ENCODE results near the gene KRT81.
"Not testable (repeated sequence)": the region's sequence is repeated elsewhere in the genome, so short reads cannot be mapped to it uniquely, and the experiment has no call there.

Gene KRT81

DNA sequence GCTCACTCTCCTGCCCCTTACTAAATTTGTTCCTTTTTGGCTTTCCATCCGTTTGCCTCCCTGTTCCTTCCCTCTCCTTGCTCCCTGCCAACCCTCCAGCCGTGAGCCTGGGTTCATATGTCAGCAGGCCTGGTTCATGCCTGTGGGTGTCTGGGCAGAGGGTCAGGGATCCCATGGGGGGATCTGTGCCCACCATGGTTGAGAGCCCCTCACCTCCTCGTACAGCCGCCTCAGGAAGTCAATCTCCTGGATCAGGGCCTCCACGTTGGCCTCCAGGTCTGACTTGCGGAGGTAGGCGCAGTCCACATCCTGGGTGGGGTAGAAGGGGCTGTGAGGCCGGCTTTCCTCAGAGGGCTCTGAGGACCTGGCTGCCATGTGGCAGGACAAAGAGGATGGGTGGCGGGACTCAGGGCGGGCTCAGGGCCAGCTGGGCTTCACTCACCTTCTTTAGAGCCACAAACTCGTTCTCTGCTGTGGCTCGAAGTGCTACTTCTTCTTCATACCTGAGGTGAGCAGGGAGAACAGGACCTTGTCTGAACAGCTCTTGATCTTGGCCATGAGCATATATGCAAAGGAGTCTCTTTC is 26.2 kb upstream of the KRT81 start:
- DNase-seq (ENCODE audit: low read depth), result no peak

DNA sequence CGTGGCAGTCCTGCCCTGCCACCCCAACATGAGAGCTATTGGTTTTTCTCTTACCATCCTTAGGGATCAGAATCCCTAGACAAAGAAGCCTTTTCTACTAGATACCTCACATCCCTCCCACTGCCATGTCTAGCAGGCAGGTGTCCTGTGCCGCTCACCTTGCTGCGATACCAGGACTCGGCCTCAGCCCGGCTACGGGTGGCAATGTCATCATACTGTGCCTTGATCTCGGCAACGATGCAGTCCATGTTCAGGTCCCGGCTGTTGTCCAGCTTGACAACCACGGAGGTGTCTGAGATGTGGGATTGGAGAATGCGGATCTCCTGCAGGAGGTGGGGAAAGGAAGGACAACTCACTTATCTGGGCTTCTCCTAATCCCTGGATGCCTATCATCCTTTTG is 25.4 kb upstream of the KRT81 start:
- no peak for DNase-seq (ENCODE audit: low read depth)

DNA sequence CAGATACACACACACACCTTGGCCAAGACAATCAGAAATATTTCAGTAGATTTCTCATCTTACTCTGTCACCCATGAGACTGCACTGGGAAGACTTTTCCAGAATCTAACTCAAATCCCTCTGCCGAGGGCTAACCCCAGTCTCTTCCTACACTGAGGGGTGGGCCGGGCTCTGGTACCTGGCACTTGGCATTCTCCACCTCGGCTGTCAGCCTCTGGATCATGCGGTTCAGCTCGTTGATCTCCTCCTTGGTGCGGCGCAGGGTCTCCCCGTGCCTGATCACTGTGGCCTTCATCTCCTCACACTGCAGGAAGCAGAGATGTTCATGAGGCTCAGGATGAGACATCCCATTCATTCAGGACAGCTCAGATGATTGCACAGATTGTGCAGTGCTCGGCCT is 25.0 kb upstream of the KRT81 start:
- no peak for DNase-seq (ENCODE audit: low read depth)

DNA sequence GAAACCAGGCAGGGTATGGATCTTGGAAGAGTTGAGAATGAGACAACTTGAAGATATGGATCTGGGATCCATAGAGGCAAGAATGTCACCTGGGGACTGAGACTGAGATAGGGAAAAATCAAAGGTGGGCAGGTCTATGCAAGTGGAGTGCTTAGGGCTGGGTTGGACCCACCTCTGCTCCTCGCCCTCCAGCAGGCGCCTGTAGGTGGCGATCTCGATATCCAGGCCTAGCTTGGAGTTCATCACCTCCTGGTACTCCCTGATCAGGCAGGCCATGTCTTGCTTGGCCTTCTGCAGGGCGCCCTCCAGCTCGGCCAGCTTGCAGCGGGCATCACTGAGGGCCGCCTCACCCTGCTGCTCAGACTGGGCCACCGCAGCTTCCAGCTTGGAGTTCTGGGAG is 24.4 kb upstream of the KRT81 start:
- DNase-seq (ENCODE audit: low read depth), result not testable (repeated sequence)

DNA sequence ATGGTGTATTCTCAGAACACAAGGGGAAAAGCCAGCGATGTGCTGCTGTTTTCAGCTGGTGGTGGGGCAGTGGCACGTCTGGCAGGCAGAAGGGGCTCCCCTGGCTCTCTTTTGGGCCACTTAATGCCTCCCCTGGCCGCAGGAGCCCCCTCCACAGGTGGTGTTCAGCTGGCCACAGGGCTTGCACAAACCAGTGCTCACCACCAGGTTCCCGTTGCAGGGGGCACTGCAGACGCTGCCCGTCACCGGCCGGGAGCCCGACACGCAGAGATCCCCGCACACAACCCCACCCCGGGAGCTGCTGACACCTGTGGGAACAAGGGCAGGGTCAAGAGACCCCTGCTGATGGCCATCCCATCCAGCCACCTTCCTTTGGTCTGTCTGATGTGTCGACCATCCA is 23.2 kb upstream of the KRT81 start:
- no peak for DNase-seq (ENCODE audit: low read depth)

DNA sequence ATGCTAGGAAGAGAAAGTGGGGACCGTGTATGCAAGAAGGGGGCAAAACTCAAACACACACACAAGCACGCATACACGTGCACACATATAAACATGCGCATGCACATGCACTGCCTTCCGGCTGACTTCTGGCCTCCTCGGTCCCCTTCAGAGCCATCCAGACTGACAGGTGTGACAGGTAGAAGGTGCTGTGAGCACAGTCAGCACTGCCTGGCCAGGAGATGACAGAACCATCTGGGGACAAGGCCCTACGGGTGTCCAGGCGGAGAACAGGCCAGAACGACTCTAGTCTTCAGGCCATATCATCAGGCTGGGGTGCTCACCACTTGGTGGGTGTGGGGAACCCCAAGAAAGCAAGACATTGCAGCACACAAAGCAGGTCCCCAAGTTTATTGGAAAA is 22.6 kb upstream of the KRT81 start:
- DNase-seq (ENCODE audit: low read depth), result no peak

DNA sequence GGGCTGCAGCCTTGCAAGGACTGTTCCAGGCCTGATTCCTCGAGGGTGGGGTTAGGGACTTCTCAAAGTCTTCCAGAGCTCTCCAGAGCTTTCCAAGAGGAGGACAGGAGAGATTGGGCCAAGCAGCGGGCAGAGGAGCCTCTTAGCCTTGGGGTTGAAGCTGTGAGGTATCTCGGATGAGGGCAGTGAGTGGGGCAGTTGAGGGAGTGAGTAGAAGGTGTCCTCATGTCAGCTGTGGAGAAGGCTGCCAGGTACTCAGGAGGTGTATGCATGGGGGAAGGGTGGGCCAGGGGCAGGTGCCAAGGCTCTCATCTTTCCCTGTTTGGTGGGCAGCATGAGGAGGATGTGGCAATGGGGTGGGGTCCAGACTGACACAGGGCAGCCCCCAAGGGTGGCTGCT is 22.1 kb upstream of the KRT81 start:
- no peak for DNase-seq (ENCODE audit: low read depth)

DNA sequence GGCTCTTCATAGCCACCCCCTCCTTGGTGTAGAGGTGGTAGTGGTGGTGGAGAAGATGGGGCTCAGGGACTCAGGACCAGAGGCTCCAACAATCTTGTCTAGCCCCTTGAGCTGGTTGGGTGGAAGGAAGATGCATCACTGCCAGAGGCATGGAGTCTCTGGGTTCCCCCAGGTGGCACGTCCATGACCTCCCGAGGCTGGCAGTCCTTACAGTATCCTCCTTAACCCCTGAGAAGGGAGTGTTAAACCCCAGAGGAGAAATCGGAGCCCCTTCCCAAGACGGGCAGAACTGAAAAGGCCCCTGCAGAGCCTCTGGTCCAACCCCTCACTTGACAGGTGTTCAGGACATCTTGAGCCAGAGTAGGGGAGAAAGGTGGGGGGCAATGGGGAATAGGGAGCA is 20.8 kb upstream of the KRT81 start:
- no peak for DNase-seq (ENCODE audit: low read depth)

DNA sequence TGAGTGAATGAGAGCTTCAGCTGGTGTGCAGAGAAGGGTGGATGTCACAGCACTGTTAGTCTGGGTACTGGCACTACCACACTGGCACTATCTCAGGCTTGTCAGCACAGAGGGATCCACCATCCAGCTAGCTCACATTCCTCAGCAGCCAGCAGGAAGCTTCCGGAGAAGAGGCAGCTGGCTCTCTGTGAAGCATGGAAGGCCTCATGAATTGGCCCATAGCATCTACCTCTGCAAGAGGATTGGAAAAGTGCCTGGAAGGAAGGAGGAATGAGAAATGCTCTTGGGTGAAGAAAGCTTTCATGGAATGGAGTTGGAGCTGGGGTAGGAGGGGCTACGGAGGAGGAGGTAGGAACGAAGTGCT is 19.9 kb upstream of the KRT81 start:
- no peak for DNase-seq (ENCODE audit: low read depth)

DNA sequence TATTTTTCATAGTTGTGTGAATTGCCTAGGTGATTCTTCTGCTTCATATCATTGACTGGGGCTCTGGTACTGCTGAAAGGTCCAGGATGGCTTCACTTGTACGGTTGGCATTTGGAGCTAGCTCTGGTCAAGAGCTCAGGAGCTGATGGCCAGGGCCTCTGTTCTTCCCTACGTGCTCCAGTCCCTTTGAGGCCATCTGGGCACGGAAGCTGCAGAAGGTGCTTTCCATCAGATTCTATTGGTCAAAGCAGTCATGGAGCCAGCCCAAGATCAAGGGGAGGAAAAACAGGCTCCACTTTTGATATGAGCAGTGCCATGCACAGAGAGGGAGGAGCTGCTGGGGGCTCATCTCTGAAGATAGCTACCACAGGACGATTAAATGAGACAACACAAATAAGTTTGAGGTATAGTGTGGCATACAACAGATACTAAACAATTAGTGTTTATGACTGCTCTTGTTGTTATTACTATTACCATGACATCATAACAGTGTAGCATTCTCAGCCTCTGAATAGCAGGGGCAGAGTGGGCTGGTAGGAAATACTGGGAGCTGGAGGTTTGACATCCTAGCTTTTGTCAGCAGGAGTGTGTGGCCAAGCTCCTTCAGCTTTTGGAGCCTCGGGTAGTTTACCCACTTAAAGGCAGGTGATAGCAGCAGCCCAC is 19.4 kb upstream of the KRT81 start:
- DNase-seq (ENCODE audit: low read depth), result no peak

DNA sequence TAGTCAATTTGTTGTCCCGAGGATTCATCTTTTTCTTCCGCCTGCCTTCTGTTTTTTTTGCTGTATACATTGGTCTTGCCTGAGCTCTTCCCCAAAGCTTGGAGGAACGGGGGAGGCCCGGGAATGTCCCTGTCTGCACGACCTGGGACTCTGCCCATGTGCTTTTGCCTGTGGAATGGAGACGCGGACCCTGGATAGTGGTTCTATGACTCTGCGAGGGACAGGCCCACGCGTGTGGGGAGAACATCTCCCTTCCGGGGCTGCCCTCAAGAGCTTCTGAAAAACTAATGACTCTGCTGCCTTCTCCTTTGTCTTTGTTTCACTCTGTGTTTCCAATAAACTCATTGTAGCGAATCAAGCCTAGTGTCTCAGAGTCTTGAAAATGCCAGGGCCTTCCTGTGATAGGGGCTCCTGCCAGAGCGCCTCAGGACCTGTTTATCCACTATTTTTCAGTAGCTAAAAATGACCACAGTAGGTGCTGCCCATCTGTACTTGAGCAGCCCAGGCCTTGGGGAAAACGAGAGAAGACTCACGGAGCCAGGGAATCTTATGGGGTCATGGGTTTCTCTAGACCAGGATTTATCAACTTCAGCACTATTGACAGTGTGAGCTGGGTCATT is 17.6 kb upstream of the KRT81 start:
- DNase-seq (ENCODE audit: low read depth), result no peak

DNA sequence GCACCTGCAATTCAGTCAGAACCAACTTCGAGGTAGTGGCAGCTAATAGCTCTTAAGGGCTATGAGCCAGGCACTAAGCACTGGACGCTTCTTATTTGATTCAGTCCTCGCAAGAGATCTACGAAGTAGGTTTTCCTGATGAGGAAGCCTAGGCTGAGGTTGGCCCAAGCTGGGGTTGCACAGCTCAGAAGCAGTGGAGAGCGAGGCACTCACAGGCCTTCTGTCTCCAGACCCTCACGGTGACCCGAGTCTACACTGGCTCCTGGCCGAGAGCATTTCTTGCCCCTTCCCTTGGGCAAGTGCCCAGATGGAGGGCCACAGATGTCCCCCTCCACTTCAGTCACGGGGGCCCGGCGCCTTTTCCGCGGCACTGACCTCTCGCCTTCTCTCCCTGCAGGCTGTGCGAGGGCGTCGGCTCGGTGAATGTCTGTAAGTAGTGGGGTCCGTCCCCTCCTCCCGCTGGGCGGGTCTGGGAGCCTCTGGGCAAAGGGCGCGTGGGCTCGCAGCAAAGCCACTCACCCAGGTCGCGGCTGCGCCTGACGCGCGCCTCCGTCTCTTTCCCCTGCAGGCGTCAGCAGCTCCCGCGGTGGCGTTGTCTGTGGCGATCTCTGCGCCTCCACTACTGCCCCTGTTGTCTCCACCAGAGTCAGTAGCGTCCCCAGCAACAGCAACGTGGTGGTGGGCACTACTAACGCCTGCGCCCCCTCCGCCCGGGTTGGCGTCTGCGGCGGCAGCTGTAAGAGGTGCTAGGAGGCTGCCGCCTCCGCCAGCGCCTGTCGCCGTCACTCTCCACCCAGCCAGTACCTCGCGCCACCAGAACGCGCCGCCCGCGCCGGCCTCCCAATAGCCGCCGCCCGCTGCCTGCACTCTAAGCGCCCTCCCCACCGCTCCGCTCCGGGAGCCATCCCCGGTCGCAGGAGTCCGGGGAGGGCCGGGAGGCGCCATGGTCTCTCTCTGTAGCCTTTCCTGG is 16.8 kb upstream of the KRT81 start:
- no peak for DNase-seq (ENCODE audit: low read depth)

DNA sequence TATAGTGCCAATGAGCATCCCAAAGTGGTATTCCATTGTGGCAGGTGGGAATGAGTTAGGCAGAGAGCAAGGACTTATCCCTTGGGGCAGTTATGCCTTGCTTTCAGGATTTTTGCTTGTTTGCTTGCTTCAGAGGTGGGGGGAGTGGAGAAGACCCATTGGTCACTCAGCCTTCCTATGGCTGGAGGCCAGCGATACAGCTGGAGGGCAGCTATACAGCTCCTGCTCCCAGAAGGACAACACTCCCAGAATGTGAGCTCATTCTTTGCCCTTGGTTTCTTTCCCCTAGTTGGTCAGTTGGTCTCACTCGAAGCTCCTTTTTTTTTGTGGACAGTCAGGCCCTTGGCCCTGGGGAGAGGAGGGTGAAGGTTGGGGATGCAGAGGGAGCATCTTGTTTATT is 15.4 kb upstream of the KRT81 start:
- no peak for DNase-seq (ENCODE audit: low read depth)

DNA sequence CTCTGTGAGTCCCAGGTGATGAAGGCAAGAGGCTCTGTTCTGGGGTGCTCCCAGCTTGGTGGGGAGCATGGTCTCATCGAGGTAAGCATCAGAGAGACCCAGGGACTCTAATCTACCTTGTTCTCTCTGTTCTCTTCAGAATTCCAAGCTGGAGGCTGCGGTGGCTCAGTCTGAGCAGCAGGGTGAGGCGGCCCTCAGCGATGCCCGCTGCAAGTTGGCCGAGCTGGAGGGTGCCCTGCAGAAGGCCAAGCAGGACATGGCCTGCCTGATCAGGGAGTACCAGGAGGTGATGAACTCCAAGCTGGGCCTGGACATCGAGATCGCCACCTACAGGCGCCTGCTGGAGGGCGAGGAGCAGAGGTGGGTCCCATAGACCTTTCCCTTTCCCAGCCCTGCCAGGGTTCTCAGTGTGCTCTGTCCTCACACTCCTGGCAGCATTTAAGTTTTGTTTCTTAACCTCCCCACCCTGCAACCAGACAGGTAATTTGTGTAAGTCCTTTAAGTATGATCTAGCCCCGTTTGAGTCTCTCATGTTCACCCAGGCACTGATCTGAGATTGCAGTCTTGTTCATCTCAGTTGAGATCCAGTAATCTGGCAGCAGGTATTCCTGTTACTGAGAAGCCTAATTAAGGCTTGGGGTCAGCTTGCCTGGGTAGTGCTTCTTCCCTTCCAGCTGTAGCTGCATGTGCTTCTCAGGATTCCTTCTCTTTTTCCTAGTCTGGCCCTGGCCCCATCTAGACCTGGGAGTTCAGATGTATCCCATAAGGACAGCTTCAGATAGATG is 14.8 kb upstream of the KRT81 start:
- no peak for DNase-seq (ENCODE audit: low read depth)

DNA sequence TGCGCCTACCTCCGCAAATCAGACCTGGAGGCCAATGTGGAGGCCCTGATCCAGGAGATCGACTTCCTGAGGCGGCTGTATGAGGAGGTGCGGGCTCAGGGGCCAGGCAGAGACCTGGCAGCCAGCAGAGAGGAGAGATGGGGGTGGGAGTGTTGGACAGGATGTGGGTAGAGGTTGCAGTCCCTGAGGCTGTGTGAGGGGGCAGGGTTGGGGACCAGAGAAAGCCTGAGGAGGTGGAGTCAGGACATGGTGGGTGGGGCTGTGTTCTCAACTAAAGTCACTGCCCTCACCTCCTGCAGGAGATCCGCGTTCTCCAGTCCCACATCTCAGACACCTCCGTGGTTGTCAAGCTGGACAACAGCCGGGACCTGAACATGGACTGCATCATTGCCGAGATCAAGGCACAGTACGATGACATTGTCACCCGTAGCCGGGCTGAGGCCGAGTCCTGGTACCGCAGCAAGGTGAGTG is 13.6 kb upstream of the KRT81 start:
- DNase-seq (ENCODE audit: low read depth), result not testable (repeated sequence)

DNA sequence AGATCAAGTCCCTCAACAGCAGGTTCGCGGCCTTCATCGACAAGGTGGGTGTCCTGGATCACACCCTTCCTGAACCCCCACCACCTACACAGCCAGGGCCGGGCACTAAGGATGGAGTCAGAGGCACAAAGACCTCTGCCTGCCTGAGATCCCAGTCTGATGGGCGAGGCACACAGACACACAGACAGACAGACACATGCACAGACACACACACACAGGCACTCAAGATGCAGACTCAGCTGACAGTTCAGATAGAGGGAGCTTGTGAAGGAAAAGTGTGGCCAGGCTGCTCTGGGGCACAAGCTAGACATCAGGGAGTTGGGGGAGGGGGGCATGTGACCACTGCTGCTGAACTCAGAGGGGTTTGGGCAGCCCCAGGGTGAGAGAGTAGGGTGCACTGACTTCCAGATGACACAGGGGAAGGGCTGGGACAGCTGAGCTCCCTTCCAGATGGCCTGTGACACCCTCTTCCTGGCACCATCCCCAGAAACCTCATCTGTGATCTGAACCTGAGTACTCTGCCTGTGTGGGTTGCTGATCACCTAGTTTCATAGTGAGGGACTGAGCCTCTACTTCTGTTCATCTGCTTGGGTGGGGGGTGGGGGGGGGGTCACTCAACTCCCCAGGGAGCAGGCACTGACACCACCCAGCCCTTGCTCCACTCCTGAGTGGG is 11.0 kb upstream of the KRT81 start:
- not testable (repeated sequence) for DNase-seq (ENCODE audit: low read depth)

DNA sequence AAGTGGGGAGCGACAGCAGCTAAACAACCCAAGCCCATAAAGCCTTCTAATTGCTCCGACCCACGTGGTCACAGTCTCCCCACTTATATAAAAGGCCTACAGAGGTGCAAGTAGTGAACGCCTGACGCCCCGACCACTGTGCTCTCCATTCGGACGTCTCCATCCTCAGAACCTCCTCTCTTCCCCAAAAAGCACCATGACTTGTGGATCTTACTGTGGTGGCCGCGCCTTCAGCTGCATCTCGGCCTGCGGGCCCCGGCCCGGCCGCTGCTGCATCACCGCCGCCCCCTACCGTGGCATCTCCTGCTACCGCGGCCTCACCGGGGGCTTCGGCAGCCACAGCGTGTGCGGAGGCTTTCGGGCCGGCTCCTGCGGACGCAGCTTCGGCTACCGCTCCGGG is 10.4 kb upstream of the KRT81 start:
- not testable (repeated sequence) for DNase-seq (ENCODE audit: low read depth)

DNA sequence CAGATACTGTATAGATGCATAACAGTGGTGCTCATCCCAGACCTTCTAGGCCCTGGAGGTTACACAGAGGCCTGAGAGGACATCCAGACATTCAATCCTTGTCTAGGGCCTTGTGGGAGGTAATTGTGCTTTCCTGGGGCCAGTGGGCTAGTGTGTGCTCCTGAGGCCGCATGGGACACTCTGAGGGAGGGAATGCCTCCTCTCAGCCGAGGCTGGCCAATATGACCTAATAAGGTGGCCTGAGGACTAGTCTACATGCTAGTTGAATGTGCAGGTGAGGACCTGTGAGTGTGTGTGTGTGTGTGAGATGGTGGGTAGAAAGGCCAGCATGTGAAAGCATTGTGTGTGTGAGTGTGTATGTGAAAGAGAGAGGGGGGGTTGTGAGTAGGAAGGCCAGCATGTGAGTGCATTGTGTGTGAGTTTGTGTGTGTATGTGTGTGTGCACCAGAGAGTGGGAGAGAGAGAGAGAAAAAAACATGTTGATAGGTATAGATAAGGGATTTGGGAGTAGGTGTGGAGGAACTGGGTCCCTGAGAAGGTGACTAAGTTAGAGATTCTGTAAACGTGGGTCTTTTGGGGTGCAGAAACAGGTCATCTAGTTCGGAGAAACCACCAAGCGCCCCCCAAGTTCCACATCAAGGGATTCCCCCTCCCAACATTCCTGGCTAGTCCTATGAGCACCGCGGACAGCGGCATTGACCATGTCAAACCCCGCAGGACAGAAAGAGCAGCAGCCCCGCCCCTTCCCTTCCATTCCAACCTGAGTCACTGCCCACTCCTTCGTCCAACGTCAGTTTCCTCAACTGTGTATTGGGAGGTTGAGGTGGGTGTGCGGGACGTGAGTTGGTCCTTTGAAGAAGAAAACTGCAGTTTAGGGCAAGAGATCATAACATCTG is 9.7 kb upstream of the KRT81 start:
- DNase-seq (ENCODE audit: low read depth), result no peak

DNA sequence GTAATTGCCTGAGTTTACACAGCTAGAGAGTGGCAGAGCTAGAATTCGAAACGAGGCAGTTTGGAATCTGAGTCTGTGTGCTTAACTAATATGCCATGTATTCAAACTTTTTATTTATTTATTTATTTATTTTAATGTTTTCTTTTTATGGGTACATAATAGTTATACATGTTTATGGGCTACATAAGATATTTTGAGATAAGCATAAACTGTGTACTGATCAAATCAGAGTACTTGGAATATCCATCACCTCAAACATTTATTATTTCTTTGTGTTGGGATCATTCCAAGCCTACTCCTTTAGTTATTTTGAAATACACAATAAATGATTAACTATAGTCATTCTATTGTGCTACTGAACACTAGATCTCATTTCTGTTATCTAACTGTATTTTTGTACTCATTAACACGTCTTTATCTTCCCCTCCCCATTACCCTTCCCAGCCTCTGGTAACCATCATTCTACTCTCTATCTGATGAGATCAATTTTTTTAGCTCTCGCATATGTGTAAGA is 7.4 kb upstream of the KRT81 start:
- DNase-seq (ENCODE audit: low read depth), result no peak

Data from stimulated activated CD8-positive, alpha-beta memory T cell treated with anti-CD3 and anti-CD28 coated beads, Interleukin-12 subunit alpha, Interleukin-12 subunit beta, amount 100 ng/mL, for 1 hour (primary cell).